ENCODE data around the gene AGBL1. TPM values are rescaled to one million over a fixed set of nuclear protein-coding genes. Genes with fewer than 3 reads are reported as not detected.

AGBL1 gene
- total and polyA plus RNA-seq, 2 experiments from 2014 or later = 0.03 TPM; not detected in 1

DNA sequence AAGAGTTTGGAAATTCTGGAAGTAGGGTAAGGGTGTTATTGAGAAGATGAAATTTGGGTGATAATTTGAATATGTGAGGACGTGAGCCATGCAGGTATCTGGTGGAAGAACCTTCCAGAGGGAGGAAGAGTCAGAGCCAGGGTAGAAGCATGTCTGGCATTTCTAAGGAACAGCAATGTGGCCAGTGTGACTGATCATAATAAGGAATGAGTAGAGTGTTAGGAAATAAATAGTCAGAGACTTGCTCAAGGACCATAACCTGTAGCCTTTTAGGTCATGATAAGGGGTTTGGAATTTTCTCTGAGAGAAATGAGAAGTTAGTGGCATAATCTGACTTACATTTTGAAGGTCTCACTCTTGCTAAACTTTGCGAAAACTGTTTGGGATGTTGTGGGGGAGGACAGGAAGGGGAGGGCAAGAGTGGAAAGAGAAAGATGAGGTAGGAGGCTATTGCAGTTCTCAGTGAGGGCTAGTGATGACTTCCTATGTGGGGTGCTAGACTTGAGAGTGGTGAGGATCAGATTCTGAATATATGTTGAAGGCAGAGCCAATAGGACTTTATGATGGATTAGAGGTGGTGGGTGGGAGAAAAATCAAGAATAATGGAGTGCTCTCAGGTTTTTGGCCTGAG, 568.3 kb downstream of the AGBL1 start:
- Mint-ChIP-seq H3K4me3 (no peak overlapping the region), H3K27ac (no peak overlapping the region), H3K9me3 (no peaks in the 10 kb centered on the region), H3K27me3 (ENCODE audit: insufficient read depth, low read depth, poor library complexity) (no peaks in the 10 kb centered on the region), H3K36me3 (ENCODE audit: low read depth) (no peaks in the 10 kb centered on the region), H3K4me1 (no peaks in the 10 kb centered on the region; the same call in 2 of the 3 replicates)
- Histone ChIP-seq H3K79me2 (replicated peaks; ENCODE audit: insufficient read depth) (no peaks in the 10 kb centered on the region), H4K20me1 (replicated peaks; ENCODE audit: insufficient read depth) (no peaks in the 10 kb centered on the region), H3K36me3 (ENCODE audit: insufficient read depth) (no peaks in the 10 kb centered on the region), H3F3A (replicated peaks; ENCODE audit: low read depth) (no peaks in the 10 kb centered on the region), H3K27me3 (ENCODE audit: insufficient read depth) (no peaks in the 10 kb centered on the region), H2AFZ (no peak overlapping the region), H3K9me2 (ENCODE audit: insufficient read depth) (peaks cover 11% of the 10 kb centered on the region; the same call in 1 of the 2 replicates), H3K4me1 (ENCODE audit: insufficient read depth) (no peaks in the 10 kb centered on the region), H3K4me3 (no peak overlapping the region), H3K4me2 (no peak overlapping the region), H3K27ac (ENCODE audit: low read depth) (no peak overlapping the region)
- ATAC-seq (no peak), DNase-seq (ENCODE audit: low spot score) (no peak)
- TF ChIP-seq NANOG (IDR thresholded peaks at IDR 0.05; ENCODE audit: borderline replicate concordance) = no peak
- TF ChIP-seq, protein P1, sequence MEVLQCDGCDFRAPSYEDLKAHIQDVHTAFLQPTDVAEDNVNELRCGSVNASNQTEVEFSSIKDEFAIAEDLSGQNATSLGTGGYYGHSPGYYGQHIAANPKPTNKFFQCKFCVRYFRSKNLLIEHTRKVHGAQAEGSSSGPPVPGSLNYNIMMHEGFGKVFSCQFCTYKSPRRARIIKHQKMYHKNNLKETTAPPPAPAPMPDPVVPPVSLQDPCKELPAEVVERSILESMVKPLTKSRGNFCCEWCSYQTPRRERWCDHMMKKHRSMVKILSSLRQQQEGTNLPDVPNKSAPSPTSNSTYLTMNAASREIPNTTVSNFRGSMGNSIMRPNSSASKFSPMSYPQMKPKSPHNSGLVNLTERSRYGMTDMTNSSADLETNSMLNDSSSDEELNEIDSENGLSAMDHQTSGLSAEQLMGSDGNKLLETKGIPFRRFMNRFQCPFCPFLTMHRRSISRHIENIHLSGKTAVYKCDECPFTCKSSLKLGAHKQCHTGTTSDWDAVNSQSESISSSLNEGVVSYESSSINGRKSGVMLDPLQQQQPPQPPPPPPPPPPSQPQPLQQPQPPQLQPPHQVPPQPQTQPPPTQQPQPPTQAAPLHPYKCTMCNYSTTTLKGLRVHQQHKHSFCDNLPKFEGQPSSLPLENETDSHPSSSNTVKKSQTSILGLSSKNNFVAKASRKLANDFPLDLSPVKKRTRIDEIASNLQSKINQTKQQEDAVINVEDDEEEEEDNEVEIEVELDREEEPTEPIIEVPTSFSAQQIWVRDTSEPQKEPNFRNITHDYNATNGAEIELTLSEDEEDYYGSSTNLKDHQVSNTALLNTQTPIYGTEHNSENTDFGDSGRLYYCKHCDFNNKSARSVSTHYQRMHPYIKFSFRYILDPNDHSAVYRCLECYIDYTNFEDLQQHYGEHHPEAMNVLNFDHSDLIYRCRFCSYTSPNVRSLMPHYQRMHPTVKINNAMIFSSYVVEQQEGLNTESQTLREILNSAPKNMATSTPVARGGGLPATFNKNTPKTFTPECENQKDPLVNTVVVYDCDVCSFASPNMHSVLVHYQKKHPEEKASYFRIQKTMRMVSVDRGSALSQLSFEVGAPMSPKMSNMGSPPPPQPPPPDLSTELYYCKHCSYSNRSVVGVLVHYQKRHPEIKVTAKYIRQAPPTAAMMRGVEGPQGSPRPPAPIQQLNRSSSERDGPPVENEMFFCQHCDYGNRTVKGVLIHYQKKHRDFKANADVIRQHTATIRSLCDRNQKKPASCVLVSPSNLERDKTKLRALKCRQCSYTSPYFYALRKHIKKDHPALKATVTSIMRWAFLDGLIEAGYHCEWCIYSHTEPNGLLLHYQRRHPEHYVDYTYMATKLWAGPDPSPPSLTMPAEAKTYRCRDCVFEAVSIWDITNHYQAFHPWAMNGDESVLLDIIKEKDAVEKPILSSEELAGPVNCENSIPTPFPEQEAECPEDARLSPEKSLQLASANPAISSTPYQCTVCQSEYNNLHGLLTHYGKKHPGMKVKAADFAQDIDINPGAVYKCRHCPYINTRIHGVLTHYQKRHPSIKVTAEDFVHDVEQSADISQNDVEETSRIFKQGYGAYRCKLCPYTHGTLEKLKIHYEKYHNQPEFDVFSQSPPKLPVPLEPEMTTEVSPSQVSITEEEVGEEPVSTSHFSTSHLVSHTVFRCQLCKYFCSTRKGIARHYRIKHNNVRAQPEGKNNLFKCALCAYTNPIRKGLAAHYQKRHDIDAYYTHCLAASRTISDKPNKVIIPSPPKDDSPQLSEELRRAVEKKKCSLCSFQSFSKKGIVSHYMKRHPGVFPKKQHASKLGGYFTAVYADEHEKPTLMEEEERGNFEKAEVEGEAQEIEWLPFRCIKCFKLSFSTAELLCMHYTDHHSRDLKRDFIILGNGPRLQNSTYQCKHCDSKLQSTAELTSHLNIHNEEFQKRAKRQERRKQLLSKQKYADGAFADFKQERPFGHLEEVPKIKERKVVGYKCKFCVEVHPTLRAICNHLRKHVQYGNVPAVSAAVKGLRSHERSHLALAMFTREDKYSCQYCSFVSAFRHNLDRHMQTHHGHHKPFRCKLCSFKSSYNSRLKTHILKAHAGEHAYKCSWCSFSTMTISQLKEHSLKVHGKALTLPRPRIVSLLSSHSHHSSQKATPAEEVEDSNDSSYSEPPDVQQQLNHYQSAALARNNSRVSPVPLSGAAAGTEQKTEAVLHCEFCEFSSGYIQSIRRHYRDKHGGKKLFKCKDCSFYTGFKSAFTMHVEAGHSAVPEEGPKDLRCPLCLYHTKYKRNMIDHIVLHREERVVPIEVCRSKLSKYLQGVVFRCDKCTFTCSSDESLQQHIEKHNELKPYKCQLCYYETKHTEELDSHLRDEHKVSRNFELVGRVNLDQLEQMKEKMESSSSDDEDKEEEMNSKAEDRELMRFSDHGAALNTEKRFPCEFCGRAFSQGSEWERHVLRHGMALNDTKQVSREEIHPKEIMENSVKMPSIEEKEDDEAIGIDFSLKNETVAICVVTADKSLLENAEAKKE (CRISPR knock-in tag; IDR thresholded peaks at IDR 0.05) = no peak
- TF ChIP-seq EZH2phosphoT487 (IDR thresholded peaks at IDR 0.05; ENCODE audit: unreplicated experiment) = no peak
- no peak for TF ChIP-seq JUNB (IDR thresholded peaks at IDR 0.05; ENCODE audit: unreplicated experiment)
- TF ChIP-seq EZH2 (IDR thresholded peaks at IDR 0.05; ENCODE audit: low read depth, unreplicated experiment) = no peak
- TF ChIP-seq CREB1 (CRISPR knock-in tag; IDR thresholded peaks at IDR 0.05; ENCODE audit: low read depth) = no peak
- TF ChIP-seq POLR2AphosphoS5 (IDR thresholded peaks at IDR 0.05; ENCODE audit: low read depth) = no peak
- TF ChIP-seq ZNF331 (CRISPR knock-in tag; IDR thresholded peaks at IDR 0.05; ENCODE audit: low read depth) = no peak

Measured in GM23338 (cell line).